IMR-90 (cell line): ENCODE measurements around the gene POMT1. TPM values are rescaled to one million over a fixed set of nuclear protein-coding genes. Genes with fewer than 3 reads are reported as not detected.

Experiments
- ATAC-seq: fragments of 200-7000 bp; cut with Tn5 transposase; 2 replicates; pipeline ENCODE4 v1.9.1; 2020; ENCODE audit warnings: low read depth, mild to moderate bottlenecking, moderate library complexity
- BruUV-seq: library from RNA; stranded (reverse); fragments of 400-500 nt; replicated peaks from 2 replicates; lab custom pipeline; 2021; lab: Mats Ljungman, UMichigan
- CTCF ChIA-PET: fragments of 300-600 bp; formaldehyde crosslinking; extraction: SDS; loops from one replicate; lab custom pipeline; 2021; ENCODE audit warnings: antibody characterized with exemption; lab: Yijun Ruan, JAX
- POLR2A ChIA-PET: fragments of 300-600 bp; sonication (Branson Sonifier 250); formaldehyde crosslinking; loops from one replicate; lab custom pipeline; 2022; ENCODE audit warnings: antibody characterized with exemption; ENCODE audit not compliant: unreplicated experiment; lab: Charles Lee
- DNase-seq: peaks from one replicate; pipeline ENCODE4 v3.0.0; 2013
- H2AFZ ChIP-seq: replicated peaks from 2 replicates; pipeline ENCODE3; 2013; ENCODE audit warnings: low read length, mild to moderate bottlenecking; ENCODE audit not compliant: poor library complexity
- H2AK5ac ChIP-seq: 2 replicates; pipeline ENCODE4 v1.6.1; 2013; ENCODE audit warnings: low read depth, low read length, inconsistent platforms
- H2AK9ac ChIP-seq: replicated peaks from 2 replicates; pipeline ENCODE3; 2013; ENCODE audit warnings: mild to moderate bottlenecking, low read depth, low read length, moderate library complexity; ENCODE audit not compliant: poor library complexity
- H2BK120ac ChIP-seq: 2 replicates; pipeline ENCODE4 v1.6.1; 2013; ENCODE audit warnings: low read depth, low read length, inconsistent platforms
- H2BK15ac ChIP-seq: 3 replicates; pipeline ENCODE4 v1.6.1; 2013; ENCODE audit warnings: low read depth, low read length, inconsistent platforms
- H2BK20ac ChIP-seq: 2 replicates; pipeline ENCODE4 v1.6.1; 2013; ENCODE audit warnings: low read depth, mild to moderate bottlenecking, inconsistent platforms, low read length, moderate library complexity
- H2BK5ac ChIP-seq: 2 replicates; pipeline ENCODE4 v1.6.1; 2013; ENCODE audit warnings: mild to moderate bottlenecking, low read depth, low read length, inconsistent platforms; ENCODE audit not compliant: poor library complexity, severe bottlenecking
- H3K14ac ChIP-seq: replicated peaks from 2 replicates; pipeline ENCODE4 v1.6.1; 2013; ENCODE audit warnings: low read depth, low read length, inconsistent platforms
- H3K18ac ChIP-seq: 2 replicates; pipeline ENCODE4 v1.6.1; 2013; ENCODE audit warnings: low read depth, low read length, control low read depth
- H3K23ac ChIP-seq: 2 replicates; pipeline ENCODE4 v1.6.1; 2013; ENCODE audit warnings: low read depth, low read length, inconsistent platforms
- H3K27ac ChIP-seq: 2 replicates; pipeline ENCODE4 v1.5.1; 2013; ENCODE audit warnings: mild to moderate bottlenecking, control low read depth, low read length; ENCODE audit not compliant: insufficient read depth
- H3K27me3 ChIP-seq: 2 replicates; pipeline ENCODE4 v1.6.1; 2013; ENCODE audit warnings: low read length; ENCODE audit not compliant: control insufficient read depth, insufficient read depth
- H3K36me3 ChIP-seq: 2 replicates; pipeline ENCODE4 v1.6.1; 2013; ENCODE audit warnings: low read length, mixed read lengths; ENCODE audit not compliant: control insufficient read depth, insufficient read depth
- H3K4ac ChIP-seq: 2 replicates; pipeline ENCODE4 v1.6.1; 2013; ENCODE audit warnings: low read depth, low read length, inconsistent platforms
- H3K4me1 ChIP-seq: 2 replicates; pipeline ENCODE4 v1.6.1; 2013; ENCODE audit warnings: low read length, mixed read lengths; ENCODE audit not compliant: control insufficient read depth, insufficient read depth
- H3K4me2 ChIP-seq: 2 replicates; pipeline ENCODE4 v1.6.1; 2013; ENCODE audit warnings: low read depth, mild to moderate bottlenecking, control low read depth, low read length, moderate library complexity
- H3K4me3 ChIP-seq: 2 replicates; pipeline ENCODE4 v1.5.1; 2013; ENCODE audit warnings: low read depth, mild to moderate bottlenecking, control low read depth, low read length, moderate library complexity; ENCODE audit not compliant: insufficient read depth
- H3K56ac ChIP-seq: 2 replicates; pipeline ENCODE4 v1.6.1; 2013; ENCODE audit warnings: low read length, inconsistent platforms; ENCODE audit not compliant: insufficient read depth; ENCODE audit errors: extremely low read depth
- H3K79me1 ChIP-seq, 2 experiments: 2 replicates each; pipeline ENCODE4 v1.6.1; 2013; ENCODE audit warnings: low read length in 2 of 2, inconsistent platforms in 1 of 2, low read depth in 1 of 2
- H3K9ac ChIP-seq: 2 replicates; pipeline ENCODE4 v1.6.1; 2013; ENCODE audit warnings: low read depth, low read length, control low read depth
- H3K9me1 ChIP-seq: 2 replicates; pipeline ENCODE4 v1.6.1; 2013; ENCODE audit warnings: low read length, inconsistent platforms; ENCODE audit not compliant: insufficient read depth
- H3K9me3 ChIP-seq: 2 replicates; pipeline ENCODE4 v1.6.1; 2013; ENCODE audit warnings: low read length; ENCODE audit not compliant: control insufficient read depth, insufficient read depth
- H4K20me1 ChIP-seq: 2 replicates; pipeline ENCODE4 v1.6.1; 2013; ENCODE audit warnings: low read length, inconsistent platforms; ENCODE audit not compliant: insufficient read depth
- H4K5ac ChIP-seq: 2 replicates; pipeline ENCODE4 v1.6.1; 2013; ENCODE audit warnings: mild to moderate bottlenecking, low read depth, low read length, control low read depth
- H4K8ac ChIP-seq, 2 experiments: 2 replicates each; pipeline ENCODE4 v1.6.1; 2013; ENCODE audit warnings: low read depth in 2 of 2, low read length in 2 of 2, control low read depth in 1 of 2, inconsistent platforms in 1 of 2
- H4K91ac ChIP-seq: 2 replicates; pipeline ENCODE4 v1.6.1; 2013; ENCODE audit warnings: low read depth, low read length, inconsistent platforms; ENCODE audit not compliant: insufficient read depth
- BHLHE40 ChIP-seq: fragments of 150-350 bp; IDR thresholded peaks from 2 replicates; pipeline ENCODE4 v1.6.1; 2016; ENCODE audit warnings: mild to moderate bottlenecking, low read depth, low read length
- CEBPB ChIP-seq: IDR thresholded peaks from 2 replicates; pipeline ENCODE4 v1.6.1; 2012; ENCODE audit warnings: low read depth, low read length, improper control_type of control experiment
- CHD1 ChIP-seq: IDR thresholded peaks from 2 replicates; pipeline ENCODE4 v1.6.1; 2012; ENCODE audit warnings: low read depth, low read length, improper control_type of control experiment
- FOS ChIP-seq: fragments of 150-350 bp; IDR thresholded peaks from 2 replicates; pipeline ENCODE4 v1.6.1; 2016; ENCODE audit warnings: low read depth, low read length
- MAFK ChIP-seq: IDR thresholded peaks from 2 replicates; pipeline ENCODE4 v1.6.1; 2012; ENCODE audit warnings: low read depth, low read length, improper control_type of control experiment
- MAZ ChIP-seq: IDR thresholded peaks from 2 replicates; pipeline ENCODE4 v1.6.1; 2012; ENCODE audit warnings: low read depth, mild to moderate bottlenecking, low read length, improper control_type of control experiment, moderate library complexity, borderline replicate concordance
- MXI1 ChIP-seq: IDR thresholded peaks from 2 replicates; pipeline ENCODE4 v1.6.1; 2012; ENCODE audit warnings: low read depth, mild to moderate bottlenecking, low read length, moderate library complexity, borderline replicate concordance
- NFE2L2 ChIP-seq: fragments of 150-350 bp; IDR thresholded peaks from 2 replicates; pipeline ENCODE4 v1.6.1; 2016; ENCODE audit warnings: low read depth, mild to moderate bottlenecking, low read length
- POLR2A ChIP-seq: IDR thresholded peaks from 2 replicates; pipeline ENCODE4 v1.6.1; 2012; ENCODE audit warnings: mild to moderate bottlenecking, low read depth, low read length
- RAD21 ChIP-seq: IDR thresholded peaks from 2 replicates; pipeline ENCODE4 v1.6.1; 2012; ENCODE audit warnings: low read length, improper control_type of control experiment
- RCOR1 ChIP-seq: IDR thresholded peaks from 2 replicates; pipeline ENCODE4 v1.6.1; 2012; ENCODE audit warnings: mild to moderate bottlenecking, low read length, improper control_type of control experiment; ENCODE audit not compliant: insufficient replicate concordance
- RFX5 ChIP-seq: IDR thresholded peaks from 2 replicates; pipeline ENCODE4 v1.8.0; 2012; ENCODE audit warnings: low read depth, mild to moderate bottlenecking, low read length, moderate library complexity
- SMC3 ChIP-seq: fragments of 150-350 bp; IDR thresholded peaks from 2 replicates; pipeline ENCODE4 v1.6.1; 2016; ENCODE audit warnings: low read depth, mild to moderate bottlenecking, antibody characterized with exemption, low read length, moderate library complexity
- WGBS, 2 experiments: methylation state at CpG; one replicate each; pipeline versions ENCODE4 v1.1.5 to v1.1.7; 2013; ENCODE audit warnings: missing lambda C conversion rate in 2 of 2; ENCODE audit not compliant: insufficient read length in 1 of 2; ENCODE audit errors: extremely low coverage in 2 of 2; 5-methylcytosine and 5-hydroxymethylcytosine counted together
- dilution Hi-C: fragments of 300-500 bp; cut with HindIII; formaldehyde crosslinking; loops from one replicate; pipeline ENCODE4 v1.14.3; 2018; ENCODE audit warnings: low sequenced_read_pairs; ENCODE audit not compliant: unreplicated experiment
- in situ Hi-C: fragments of 300-500 bp; cut with MboI; formaldehyde crosslinking; loops from 3 replicates; pipeline ENCODE4 v1.14.3; 2019; ENCODE audit warnings: low sequenced_read_pairs, inconsistent platforms, mixed read lengths
- intact Hi-C: fragments of 100-400 bp; cut with micrococcal nuclease; formaldehyde crosslinking; loops from 2 replicates; pipeline ENCODE4 v1.10.0; 2022
- polyA plus RNA-seq, 3 experiments: library from polyadenylated mRNA; depleted of rRNA; stranded (reverse); fragments of >200 nt; gene quantifications; 2 replicates each; pipeline ENCODE4 v1.2.3, GENCODE V29; 2012; ENCODE audit warnings: low replicate concordance in 1 of 3
- total RNA-seq: library from RNA; depleted of rRNA; stranded (reverse); fragments of >200 nt; gene quantifications from 2 replicates; pipeline ENCODE4 v1.2.3, GENCODE V29; 2012
- TF ChIP-seq, protein P1 (sequence below): fragments of 150-350 bp; IDR thresholded peaks from 2 replicates; pipeline ENCODE4 v1.6.1; 2016; ENCODE audit warnings: low read depth, mild to moderate bottlenecking, low read length, moderate library complexity, borderline replicate concordance
- TF ChIP-seq, protein P2 (sequence below): fragments of 150-350 bp; IDR thresholded peaks from 2 replicates; pipeline ENCODE4 v1.6.1; 2017; ENCODE audit warnings: mild to moderate bottlenecking, antibody characterized with exemption, low read length, low read depth
- TF ChIP-seq, protein P3 (sequence below): conservative IDR thresholded peaks from 2 replicates; pipeline ENCODE4 v1.5.1; 2012; ENCODE audit warnings: mild to moderate bottlenecking, low read depth, low read length, improper control_type of control experiment

Gene POMT1
- total and polyA plus RNA-seq, 2 of the 4 experiments (the other 2 are of a cell fraction), result 24.2 to 36.5 TPM

DNA sequence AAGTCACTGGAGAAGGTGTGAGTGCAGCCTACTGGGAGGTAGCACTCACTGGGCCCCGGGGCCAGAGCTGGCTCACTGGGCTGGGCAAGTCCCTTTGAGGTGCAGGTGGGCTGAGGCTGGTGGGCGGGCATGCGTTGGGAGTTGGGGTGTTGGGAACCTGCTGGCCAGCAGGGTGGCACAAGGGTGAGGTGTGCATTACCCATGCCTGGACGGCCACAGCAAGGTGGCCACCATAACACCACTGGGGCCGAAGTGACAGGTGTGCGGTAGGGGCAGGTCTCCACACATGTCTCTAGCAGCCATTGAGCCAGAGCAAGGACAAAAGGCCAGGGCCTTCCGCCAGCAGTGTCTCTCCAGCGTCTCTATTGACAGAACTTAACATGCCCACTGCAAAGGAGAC, 65.2 kb downstream of the POMT1 start:
- no peak overlapping the region for H2BK5ac ChIP-seq
- no peaks in the 10 kb centered on the region for H3K79me1 ChIP-seq
- H3K56ac ChIP-seq, result no peak overlapping the region
- no peak overlapping the region for H3K18ac ChIP-seq
- dilution Hi-C loops, result no loop called here
- no peak overlapping the region for H2AK5ac ChIP-seq
- no peak overlapping the region for H3K23ac ChIP-seq
- BruUV-seq, result no TSS peak
- no peak overlapping the region for H3K14ac ChIP-seq
- no peak overlapping the region for H3K9ac ChIP-seq
- H2BK20ac ChIP-seq, result no peak overlapping the region
- CTCF ChIA-PET, result interaction anchor here (0.6 kb wide), 1 partner anchor 191 kb away, joined by 3 read pairs; no protein-coding TSS in a partner anchor
- in situ Hi-C loops, result no loop called here
- no peak overlapping the region for H2BK15ac ChIP-seq
- no peak overlapping the region for H3K27ac ChIP-seq
- no peak overlapping the region for H3K4ac ChIP-seq
- H3K4me2 ChIP-seq, result no peak overlapping the region
- no peaks in the 10 kb centered on the region for H3K9me1 ChIP-seq
- WGBS, 2 experiments, result 71% methylated on average over 1 of the region's 8 CpGs; no CpG with 5 or more reads in 1 of the 2 experiments
- no peaks in the 10 kb centered on the region for H3K27me3 ChIP-seq
- DNase-seq (no peak), ATAC-seq (no peak)
- H3K4me3 ChIP-seq, result no peak overlapping the region
- intact Hi-C loops, result no loop called here
- no peak overlapping the region for H4K8ac ChIP-seq
- H3K36me3 ChIP-seq, result peaks cover 6% of the 10 kb centered on the region; the same call in 1 of the 2 replicates
- POLR2A ChIA-PET, result no interaction called here
- H3K9me3 ChIP-seq, result no peaks in the 10 kb centered on the region
- H4K20me1 ChIP-seq, result no peaks in the 10 kb centered on the region
- H4K5ac ChIP-seq, result no peak overlapping the region
- H2AFZ ChIP-seq, result no peak overlapping the region
- no peak overlapping the region for H4K91ac ChIP-seq
- H2AK9ac ChIP-seq, result no peak overlapping the region
- H3K4me1 ChIP-seq, result no peaks in the 10 kb centered on the region
- TF ChIP-seq RCOR1 (no peak), CEBPB (no peak), MAZ (no peak), RAD21 (no peak), NFE2L2 (no peak), BHLHE40 (no peak), POLR2A (no peak), MAFK (no peak), RFX5 (no peak), SMC3 (no peak), CHD1 (no peak), FOS (no peak), MXI1 (no peak)
- TF ChIP-seq, protein P1, sequence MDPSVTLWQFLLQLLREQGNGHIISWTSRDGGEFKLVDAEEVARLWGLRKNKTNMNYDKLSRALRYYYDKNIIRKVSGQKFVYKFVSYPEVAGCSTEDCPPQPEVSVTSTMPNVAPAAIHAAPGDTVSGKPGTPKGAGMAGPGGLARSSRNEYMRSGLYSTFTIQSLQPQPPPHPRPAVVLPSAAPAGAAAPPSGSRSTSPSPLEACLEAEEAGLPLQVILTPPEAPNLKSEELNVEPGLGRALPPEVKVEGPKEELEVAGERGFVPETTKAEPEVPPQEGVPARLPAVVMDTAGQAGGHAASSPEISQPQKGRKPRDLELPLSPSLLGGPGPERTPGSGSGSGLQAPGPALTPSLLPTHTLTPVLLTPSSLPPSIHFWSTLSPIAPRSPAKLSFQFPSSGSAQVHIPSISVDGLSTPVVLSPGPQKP, result no peak
- TF ChIP-seq, protein P2, sequence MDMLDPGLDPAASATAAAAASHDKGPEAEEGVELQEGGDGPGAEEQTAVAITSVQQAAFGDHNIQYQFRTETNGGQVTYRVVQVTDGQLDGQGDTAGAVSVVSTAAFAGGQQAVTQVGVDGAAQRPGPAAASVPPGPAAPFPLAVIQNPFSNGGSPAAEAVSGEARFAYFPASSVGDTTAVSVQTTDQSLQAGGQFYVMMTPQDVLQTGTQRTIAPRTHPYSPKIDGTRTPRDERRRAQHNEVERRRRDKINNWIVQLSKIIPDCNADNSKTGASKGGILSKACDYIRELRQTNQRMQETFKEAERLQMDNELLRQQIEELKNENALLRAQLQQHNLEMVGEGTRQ, result no peak
- TF ChIP-seq, protein P3, sequence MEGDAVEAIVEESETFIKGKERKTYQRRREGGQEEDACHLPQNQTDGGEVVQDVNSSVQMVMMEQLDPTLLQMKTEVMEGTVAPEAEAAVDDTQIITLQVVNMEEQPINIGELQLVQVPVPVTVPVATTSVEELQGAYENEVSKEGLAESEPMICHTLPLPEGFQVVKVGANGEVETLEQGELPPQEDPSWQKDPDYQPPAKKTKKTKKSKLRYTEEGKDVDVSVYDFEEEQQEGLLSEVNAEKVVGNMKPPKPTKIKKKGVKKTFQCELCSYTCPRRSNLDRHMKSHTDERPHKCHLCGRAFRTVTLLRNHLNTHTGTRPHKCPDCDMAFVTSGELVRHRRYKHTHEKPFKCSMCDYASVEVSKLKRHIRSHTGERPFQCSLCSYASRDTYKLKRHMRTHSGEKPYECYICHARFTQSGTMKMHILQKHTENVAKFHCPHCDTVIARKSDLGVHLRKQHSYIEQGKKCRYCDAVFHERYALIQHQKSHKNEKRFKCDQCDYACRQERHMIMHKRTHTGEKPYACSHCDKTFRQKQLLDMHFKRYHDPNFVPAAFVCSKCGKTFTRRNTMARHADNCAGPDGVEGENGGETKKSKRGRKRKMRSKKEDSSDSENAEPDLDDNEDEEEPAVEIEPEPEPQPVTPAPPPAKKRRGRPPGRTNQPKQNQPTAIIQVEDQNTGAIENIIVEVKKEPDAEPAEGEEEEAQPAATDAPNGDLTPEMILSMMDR, result no peak
- H2BK120ac ChIP-seq, result no peak overlapping the region
